GM23338 (cell line): ENCODE data around the gene PTK6. TPM values are rescaled to one million over a fixed set of nuclear protein-coding genes. Genes with fewer than 3 reads are reported as not detected.

Experiments used
- ATAC-seq: fragments of 200-7000 bp; cut with Tn5 transposase; 3 replicates; pipeline ENCODE4 v1.9.1; 2020
- DNase-seq: peaks from one replicate; pipeline ENCODE4 v3.0.0-alpha.2; 2015; ENCODE audit warnings: low spot score
- H2AFZ ChIP-seq: fragments of 200-600 bp; sonication (generic); 2 replicates; pipeline ENCODE4 v1.8.0; 2016; ENCODE audit warnings: antibody characterized with exemption, mild to moderate bottlenecking, moderate library complexity
- H3F3A ChIP-seq: fragments of 200-600 bp; sonication (generic); replicated peaks from 2 replicates; pipeline ENCODE4 v1.8.0; 2017; ENCODE audit warnings: antibody characterized with exemption, mixed run types, low read depth
- H3K27ac ChIP-seq: fragments of 200-600 bp; sonication (generic); 2 replicates; pipeline ENCODE4 v1.6.1; 2016; ENCODE audit warnings: low read depth
- H3K27me3 ChIP-seq: fragments of 200-600 bp; sonication (generic); 2 replicates; pipeline ENCODE4 v1.8.0; 2016; ENCODE audit warnings: mild to moderate bottlenecking, mixed run types, moderate library complexity; ENCODE audit not compliant: insufficient read depth
- H3K36me3 ChIP-seq: fragments of 200-600 bp; sonication (generic); 2 replicates; pipeline ENCODE4 v1.8.0; 2016; ENCODE audit warnings: mild to moderate bottlenecking; ENCODE audit not compliant: insufficient read depth
- H3K4me1 ChIP-seq: fragments of 200-600 bp; sonication (generic); 2 replicates; pipeline ENCODE4 v1.8.0; 2016; ENCODE audit warnings: mild to moderate bottlenecking, moderate library complexity; ENCODE audit not compliant: insufficient read depth
- H3K4me2 ChIP-seq: fragments of 200-600 bp; sonication (generic); 2 replicates; pipeline ENCODE4 v1.7.1; 2017; ENCODE audit warnings: mixed run types
- H3K4me3 ChIP-seq: fragments of 200-600 bp; sonication (generic); 2 replicates; pipeline ENCODE4 v1.6.1; 2016; ENCODE audit warnings: mixed run types
- H3K79me2 ChIP-seq: fragments of 200-600 bp; sonication (generic); replicated peaks from 2 replicates; pipeline ENCODE4 v1.8.0; 2017; ENCODE audit warnings: mild to moderate bottlenecking; ENCODE audit not compliant: insufficient read depth
- H3K9me2 ChIP-seq: fragments of 200-600 bp; sonication (generic); 2 replicates; pipeline ENCODE4 v1.8.0; 2017; ENCODE audit not compliant: insufficient read depth
- H4K20me1 ChIP-seq: fragments of 200-600 bp; sonication (generic); replicated peaks from 2 replicates; pipeline ENCODE4 v1.8.0; 2017; ENCODE audit warnings: mild to moderate bottlenecking; ENCODE audit not compliant: insufficient read depth
- H3K27ac Mint-ChIP-seq: 2 replicates; pipeline ENCODE4 v1.8.0; 2020; ENCODE audit warnings: inconsistent platforms, mild to moderate bottlenecking, moderate library complexity, mixed read lengths
- H3K27me3 Mint-ChIP-seq: 3 replicates; pipeline ENCODE4 v1.8.0; 2022; ENCODE audit warnings: low read depth, mild to moderate bottlenecking, moderate library complexity, mixed read lengths, inconsistent platforms; ENCODE audit not compliant: insufficient read depth, poor library complexity
- H3K36me3 Mint-ChIP-seq: 3 replicates; pipeline ENCODE4 v1.8.0; 2021; ENCODE audit warnings: low read depth, mild to moderate bottlenecking, inconsistent platforms, moderate library complexity, mixed read lengths
- H3K4me1 Mint-ChIP-seq: 3 replicates; pipeline ENCODE4 v1.8.0; 2020; ENCODE audit warnings: mild to moderate bottlenecking, inconsistent platforms, mixed read lengths
- H3K4me3 Mint-ChIP-seq: 3 replicates; pipeline ENCODE4 v1.8.0; 2021; ENCODE audit warnings: moderate library complexity, mild to moderate bottlenecking, inconsistent platforms, mixed read lengths
- H3K9me3 Mint-ChIP-seq: 3 replicates; pipeline ENCODE4 v1.8.0; 2020; ENCODE audit warnings: moderate library complexity, mild to moderate bottlenecking, inconsistent platforms, mixed read lengths
- CREB1 ChIP-seq: fragments of 250-450 bp; sonication (Bioruptor Pico); IDR thresholded peaks from 2 replicates; pipeline ENCODE4 v1.5.0; 2020; ENCODE audit warnings: low read depth, mild to moderate bottlenecking, moderate library complexity
- ETS1 ChIP-seq: IDR thresholded peaks from 2 replicates; pipeline ENCODE4 v1.6.1; 2016; ENCODE audit warnings: antibody characterized with exemption
- NANOG ChIP-seq: IDR thresholded peaks from 2 replicates; pipeline ENCODE4 v1.6.1; 2016; ENCODE audit warnings: antibody characterized with exemption, borderline replicate concordance
- ZNF114 ChIP-seq: fragments of 250-450 bp; sonication (Bioruptor Pico); IDR thresholded peaks from 2 replicates; pipeline ENCODE4 v1.5.0; 2020; ENCODE audit warnings: mild to moderate bottlenecking, moderate library complexity
- ZNF462 ChIP-seq: fragments of 250-450 bp; sonication (Bioruptor Pico); IDR thresholded peaks from 2 replicates; pipeline ENCODE4 v1.5.0; 2020; ENCODE audit warnings: mild to moderate bottlenecking, moderate library complexity
- polyA plus RNA-seq: library from polyadenylated mRNA; unstranded; fragments of >200 nt; fragmentation: Nextera tagmentation; extraction: Ambion mirVana; gene quantifications from 2 replicates; pipeline ENCODE4 v1.2.1, GENCODE V29; 2016
- total RNA-seq: library from RNA; depleted of rRNA; stranded (reverse); fragments of >200 nt; shearing (Covaris generic); gene quantifications from 2 replicates; pipeline ENCODE4 v1.2.3, GENCODE V29; 2014

Gene PTK6
- total and polyA plus RNA-seq, 2 experiments from 2014 or later, result 0.28 TPM; not detected in 1

DNA sequence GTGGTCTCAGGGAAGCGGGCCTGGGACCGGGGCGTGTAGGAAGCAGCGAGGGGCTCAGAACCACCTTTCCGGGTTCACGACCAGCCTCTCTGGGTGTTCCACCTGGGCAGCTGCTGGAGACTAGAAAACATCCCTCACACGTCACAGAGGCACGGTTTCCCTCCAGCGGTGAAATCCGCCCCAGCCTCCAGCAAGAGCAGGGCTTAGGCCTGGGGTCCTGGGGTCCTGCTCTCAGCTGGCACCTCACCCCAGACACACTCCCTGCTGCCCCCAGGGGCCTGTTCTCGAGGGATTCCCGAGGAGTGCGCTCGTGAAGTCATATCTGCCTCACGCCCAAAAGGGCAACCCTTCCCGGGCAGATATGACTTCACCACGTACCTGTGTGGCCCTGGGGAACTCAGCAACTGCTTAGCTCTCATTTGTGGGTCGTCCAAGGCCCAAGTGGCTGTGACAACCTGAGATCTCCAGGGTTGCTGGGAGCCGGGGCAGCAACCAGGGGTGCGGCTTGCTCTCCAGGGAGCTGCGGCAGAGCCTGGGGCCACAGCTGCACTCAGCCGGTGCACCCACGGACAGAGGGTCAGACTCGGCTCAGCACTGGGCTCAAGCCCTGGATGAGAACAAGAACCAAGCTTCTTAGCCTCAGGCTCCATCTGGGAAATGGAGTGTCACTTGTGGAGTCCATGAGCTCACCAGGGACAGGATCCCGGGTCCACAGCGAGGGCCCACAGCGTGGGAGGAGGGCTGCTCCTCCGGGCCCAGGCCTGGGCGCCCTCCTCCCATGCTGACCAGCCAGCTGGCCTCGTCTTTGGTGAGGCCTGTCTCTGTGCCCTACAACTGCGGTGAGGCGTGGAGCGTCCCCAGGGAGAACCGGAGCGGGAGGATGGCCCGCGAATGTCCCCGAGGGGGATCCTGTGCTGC lies 17.4 kb upstream of the PTK6 start (continued):
- TF ChIP-seq ZNF462 (no peak), ETS1 (no peak), NANOG (no peak), CREB1 (no peak)

GRCh38 chr20:63553933-63554290 lies 16.7 kb upstream of the PTK6 start, which contains the start of gene FNDC11:
Gene FNDC11 (plus strand): TSS chr20:63554159. CDS start chr20:63555664, 1,505 bp downstream.
- peak within 1 kb of the TSS; percentile 86; the same call in 1 of the 2 replicates for H2AFZ ChIP-seq

More at GRCh38 chr20:63553933-63554290, 16.7 kb upstream of the PTK6 start, which contains the start of gene FNDC11:
- no peaks in the 10 kb centered on the region for H4K20me1 ChIP-seq
- H3K27me3 Mint-ChIP-seq, result peaks cover 12% of the 10 kb centered on the region
- ATAC-seq, result peak; percentile 47
- H3K9me2 ChIP-seq, result no peaks in the 10 kb centered on the region
- no peaks in the 10 kb centered on the region for H3K36me3 Mint-ChIP-seq
- peak within 1 kb of the TSS; percentile 89 for H3K27ac ChIP-seq
- peaks cover 13% of the 10 kb centered on the region; the same call in 1 of the 2 replicates for H3F3A ChIP-seq
- DNase-seq, result peak; percentile 81
- H3K4me1 Mint-ChIP-seq, result peaks cover 20% of the 10 kb centered on the region
- H3K36me3 ChIP-seq, result no peaks in the 10 kb centered on the region
- H3K4me3 Mint-ChIP-seq, result peak within 1 kb of the TSS; percentile 75
- H3K79me2 ChIP-seq, result no peaks in the 10 kb centered on the region
- no peak within 1 kb of the TSS for H3K27ac Mint-ChIP-seq
- peak within 1 kb of the TSS; percentile 91 for H3K4me2 ChIP-seq
- TF ChIP-seq ZNF114 (CRISPR knock-in tag), result no peak
- TF ChIP-seq CREB1, result peak; percentile 9; the same call in 1 of the 2 replicates
- no peaks in the 10 kb centered on the region for H3K27me3 ChIP-seq
- peaks cover 7% of the 10 kb centered on the region; the same call in 1 of the 2 replicates for H3K4me1 ChIP-seq
- H3K4me3 ChIP-seq, result peak within 1 kb of the TSS; percentile 94
- H3K9me3 Mint-ChIP-seq, result no peaks in the 10 kb centered on the region
